C4-2B (cell line): ENCODE data around the gene LYRM4.
A peak's percentile ranks its signal among the peaks of the same experiment; 100 is the strongest.

ENCODE experiments used
- H3K27ac ChIP-seq: fragments of 450-650 bp; 2 replicates; pipeline ENCODE4 v1.5.1; 2017
- CTCF ChIP-seq: fragments of 450-650 bp; conservative IDR thresholded peaks from 2 replicates; pipeline ENCODE4 v1.5.1; 2017; ENCODE audit warnings: mild to moderate bottlenecking
- ZFX ChIP-seq: fragments of 450-650 bp; IDR thresholded peaks from 2 replicates; pipeline ENCODE4 v1.6.1; 2017

The LYRM4 gene

GRCh38 chr6:5274231-5274630 is 13.5 kb upstream of the LYRM4 start:
- no peak for TF ChIP-seq CTCF
- TF ChIP-seq ZFX, result no peak
- H3K27ac ChIP-seq, result no peak overlapping the region

- no peak overlapping the region for H3K27ac ChIP-seq
These were observed 11.2 kb upstream of the LYRM4 start for GRCh38 chr6:5271926-5272325.

GRCh38 chr6:5270093-5270680 is 9.4 kb upstream of the LYRM4 start:
- H3K27ac ChIP-seq, result no peak overlapping the region
- TF ChIP-seq ZFX, result no peak
- TF ChIP-seq CTCF, result no peak

More at GRCh38 chr6:5271926-5272325, 11.2 kb upstream of the LYRM4 start:
- TF ChIP-seq CTCF (no peak), ZFX (no peak)

- TF ChIP-seq CTCF (no peak), ZFX (no peak)
- no peak overlapping the region for H3K27ac ChIP-seq
These were observed 5.7 kb upstream of the LYRM4 start for GRCh38 chr6:5266423-5266822.

GRCh38 chr6:5261545-5262109 is 877 bp upstream of the LYRM4 start:
- peak overlapping the region; percentile 97 for H3K27ac ChIP-seq
- TF ChIP-seq CTCF (no peak), ZFX (no peak)

- TF ChIP-seq ZFX, result no peak
- peak overlapping the region; percentile 97 for H3K27ac ChIP-seq
These were observed 584 bp downstream of the LYRM4 start for GRCh38 chr6:5260111-5260620.

- TF ChIP-seq CTCF (no peak), ZFX (no peak)
- H3K27ac ChIP-seq, result peak overlapping the region; percentile 97; the same call in 1 of the 2 replicates
These were observed 1.3 kb downstream of the LYRM4 start for GRCh38 chr6:5259428-5259827.

- no peak overlapping the region for H3K27ac ChIP-seq
- no peak for TF ChIP-seq ZFX
These were observed 3.4 kb downstream of the LYRM4 start for GRCh38 chr6:5257400-5257799.
